Measurements from ENCODE around the gene SLC17A8. TPM values are rescaled to one million over a fixed set of nuclear protein-coding genes. Genes with fewer than 3 reads are reported as not detected.

Gene SLC17A8
- total RNA-seq, 1 donor from 2014 or later: not detected

DNA sequence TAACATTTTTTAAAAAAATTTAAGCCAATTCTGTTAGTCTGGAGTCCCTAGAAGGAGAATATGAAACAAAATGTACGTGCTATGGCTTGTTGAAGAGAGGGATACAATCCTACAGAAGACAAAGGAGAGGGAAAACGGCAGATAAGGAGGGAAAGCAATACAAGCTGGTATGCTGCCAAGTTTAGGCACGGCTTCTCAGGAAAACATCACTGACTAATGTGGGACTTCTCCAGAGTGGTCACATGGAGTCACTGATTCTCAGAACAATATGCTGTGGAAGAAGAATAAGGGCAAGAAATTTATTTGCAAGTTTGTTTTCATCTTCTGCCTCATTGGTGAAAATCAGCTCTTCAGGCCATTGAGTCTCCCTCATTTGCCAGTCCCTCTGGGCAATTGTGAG, 93.9 kb downstream of the SLC17A8 start:
- no peaks in the 10 kb centered on the region for H3K9me3 ChIP-seq
- no peak for TF ChIP-seq POLR2A (IDR thresholded peaks at IDR 0.05)
- TF ChIP-seq POLR2AphosphoS5 (IDR thresholded peaks at IDR 0.05; ENCODE audit: insufficient read depth in 1 of 2, low read depth in 1 of 2): no peak
- TF ChIP-seq, protein P1, sequence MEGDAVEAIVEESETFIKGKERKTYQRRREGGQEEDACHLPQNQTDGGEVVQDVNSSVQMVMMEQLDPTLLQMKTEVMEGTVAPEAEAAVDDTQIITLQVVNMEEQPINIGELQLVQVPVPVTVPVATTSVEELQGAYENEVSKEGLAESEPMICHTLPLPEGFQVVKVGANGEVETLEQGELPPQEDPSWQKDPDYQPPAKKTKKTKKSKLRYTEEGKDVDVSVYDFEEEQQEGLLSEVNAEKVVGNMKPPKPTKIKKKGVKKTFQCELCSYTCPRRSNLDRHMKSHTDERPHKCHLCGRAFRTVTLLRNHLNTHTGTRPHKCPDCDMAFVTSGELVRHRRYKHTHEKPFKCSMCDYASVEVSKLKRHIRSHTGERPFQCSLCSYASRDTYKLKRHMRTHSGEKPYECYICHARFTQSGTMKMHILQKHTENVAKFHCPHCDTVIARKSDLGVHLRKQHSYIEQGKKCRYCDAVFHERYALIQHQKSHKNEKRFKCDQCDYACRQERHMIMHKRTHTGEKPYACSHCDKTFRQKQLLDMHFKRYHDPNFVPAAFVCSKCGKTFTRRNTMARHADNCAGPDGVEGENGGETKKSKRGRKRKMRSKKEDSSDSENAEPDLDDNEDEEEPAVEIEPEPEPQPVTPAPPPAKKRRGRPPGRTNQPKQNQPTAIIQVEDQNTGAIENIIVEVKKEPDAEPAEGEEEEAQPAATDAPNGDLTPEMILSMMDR (IDR thresholded peaks at IDR 0.05): no peak
- H3K4me3 ChIP-seq: no peak overlapping the region
- H3K27me3 ChIP-seq: no peaks in the 10 kb centered on the region
- intact Hi-C loops (cut with DNase I): no loop called here
- no peak for DNase-seq (ENCODE audit: extremely low spot score in 2 of 2)
- H3K4me1 ChIP-seq: no peaks in the 10 kb centered on the region
- no peaks in the 10 kb centered on the region for H3K36me3 ChIP-seq
- no peak overlapping the region for H3K27ac ChIP-seq

DNA sequence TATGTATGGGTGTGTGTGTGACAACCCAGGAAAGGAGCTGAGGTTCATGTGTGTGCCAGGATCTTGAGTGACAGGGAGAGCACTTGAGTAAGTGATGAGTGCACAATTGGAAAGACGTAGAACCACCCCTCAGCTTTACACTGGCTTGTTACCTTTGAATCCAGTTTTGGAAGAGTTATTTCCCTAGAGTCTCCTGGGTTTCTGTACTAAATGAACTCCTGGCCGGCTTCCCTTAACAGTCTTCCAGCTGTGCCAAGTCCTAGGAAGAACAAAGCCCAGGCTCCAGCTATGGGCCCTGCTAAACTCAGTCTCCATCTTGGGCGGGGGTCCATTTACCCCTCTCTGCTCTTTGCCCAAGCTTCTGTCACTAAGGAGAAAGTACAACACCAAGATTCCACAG, 97.1 kb downstream of the SLC17A8 start:
- intact Hi-C loops (cut with DNase I): no loop called here
- Histone ChIP-seq H3K4me1 (no peaks in the 10 kb centered on the region), H3K27me3 (no peaks in the 10 kb centered on the region), H3K27ac (no peak overlapping the region), H3K4me3 (no peak overlapping the region), H3K36me3 (no peaks in the 10 kb centered on the region), H3K9me3 (no peaks in the 10 kb centered on the region)
- DNase-seq (ENCODE audit: extremely low spot score in 2 of 2): no peak
- TF ChIP-seq, protein P1 (IDR thresholded peaks at IDR 0.05): no peak
- no peak for TF ChIP-seq POLR2A (IDR thresholded peaks at IDR 0.05)
- no peak for TF ChIP-seq POLR2AphosphoS5 (IDR thresholded peaks at IDR 0.05; ENCODE audit: insufficient read depth in 1 of 2, low read depth in 1 of 2)

DNA sequence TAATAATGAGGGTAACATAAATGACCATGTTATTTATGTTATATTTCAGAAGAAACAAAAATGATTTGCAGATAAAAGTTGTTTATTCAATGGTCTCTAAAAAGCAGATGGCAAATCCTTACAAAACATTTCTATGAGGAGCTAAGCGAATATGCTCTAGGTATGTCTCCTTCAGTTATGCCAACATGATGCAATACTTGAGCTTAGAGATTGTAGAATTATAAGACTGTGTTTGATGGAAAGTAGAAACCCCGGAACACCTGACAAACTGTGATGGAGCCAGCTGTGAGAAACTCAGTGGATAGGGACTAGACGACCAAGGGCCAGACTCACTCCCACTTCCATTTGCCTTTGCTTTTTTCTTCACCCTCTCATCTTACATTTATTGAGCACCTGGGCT, 99.0 kb downstream of the SLC17A8 start:
- Histone ChIP-seq H3K27ac (no peak overlapping the region), H3K4me3 (no peak overlapping the region), H3K36me3 (no peaks in the 10 kb centered on the region), H3K9me3 (no peaks in the 10 kb centered on the region), H3K4me1 (no peaks in the 10 kb centered on the region), H3K27me3 (no peaks in the 10 kb centered on the region)
- DNase-seq (ENCODE audit: extremely low spot score in 2 of 2): no peak
- no peak for TF ChIP-seq POLR2AphosphoS5 (IDR thresholded peaks at IDR 0.05; ENCODE audit: insufficient read depth in 1 of 2, low read depth in 1 of 2)
- TF ChIP-seq, protein P1 (IDR thresholded peaks at IDR 0.05): no peak
- TF ChIP-seq POLR2A (IDR thresholded peaks at IDR 0.05): no peak
- intact Hi-C loops (cut with DNase I): no loop called here

DNA sequence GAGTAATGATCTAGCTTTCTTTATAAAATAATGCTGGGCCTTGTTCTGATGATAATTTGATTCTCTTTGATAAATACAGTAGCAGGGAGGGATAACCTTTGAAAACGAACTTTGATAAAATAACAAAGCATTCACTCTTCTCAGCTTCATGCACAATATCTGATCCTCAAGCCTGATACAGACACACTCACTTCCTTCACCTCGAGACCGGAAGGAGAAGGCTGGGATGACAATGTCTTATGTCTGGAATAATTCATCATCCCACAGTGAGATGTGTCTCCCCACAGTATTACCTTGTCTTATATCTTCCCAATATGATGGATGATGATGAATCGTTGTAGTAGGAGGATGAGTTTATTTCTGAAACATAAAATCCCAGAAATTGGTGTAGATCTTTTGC, 101.3 kb downstream of the SLC17A8 start:
- intact Hi-C loops (cut with DNase I): no loop called here
- no peak overlapping the region for H3K4me3 ChIP-seq
- no peaks in the 10 kb centered on the region for H3K4me1 ChIP-seq
- TF ChIP-seq, protein P1 (IDR thresholded peaks at IDR 0.05): no peak
- TF ChIP-seq POLR2A (IDR thresholded peaks at IDR 0.05): no peak
- no peak for TF ChIP-seq POLR2AphosphoS5 (IDR thresholded peaks at IDR 0.05; ENCODE audit: insufficient read depth in 1 of 2, low read depth in 1 of 2)
- no peaks in the 10 kb centered on the region for H3K36me3 ChIP-seq
- no peaks in the 10 kb centered on the region for H3K27me3 ChIP-seq
- no peaks in the 10 kb centered on the region for H3K9me3 ChIP-seq
- H3K27ac ChIP-seq: no peak overlapping the region
- DNase-seq (ENCODE audit: extremely low spot score in 2 of 2): no peak

DNA sequence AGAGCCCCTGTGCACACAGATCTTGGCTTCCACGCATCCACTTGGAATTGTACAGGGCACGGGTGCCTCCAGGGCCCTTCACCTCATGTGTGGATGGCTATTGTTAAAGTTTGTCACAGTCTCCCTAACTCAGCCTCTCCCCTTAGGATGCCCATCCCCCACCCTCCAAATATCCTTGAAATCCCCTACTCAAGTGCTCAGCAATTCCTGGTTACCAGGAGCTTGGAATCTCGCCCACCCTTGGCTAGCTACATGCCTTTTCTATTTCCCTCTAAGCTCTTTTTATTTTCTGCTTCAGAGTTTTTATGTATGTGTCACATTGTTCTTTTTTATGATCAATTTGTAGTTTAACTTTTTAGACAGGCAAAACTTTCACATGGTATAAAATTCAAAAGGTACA, 103.8 kb downstream of the SLC17A8 start:
- H3K36me3 ChIP-seq: no peaks in the 10 kb centered on the region
- TF ChIP-seq, protein P1 (IDR thresholded peaks at IDR 0.05): no peak
- no peak for TF ChIP-seq POLR2A (IDR thresholded peaks at IDR 0.05)
- TF ChIP-seq POLR2AphosphoS5 (IDR thresholded peaks at IDR 0.05; ENCODE audit: insufficient read depth in 1 of 2, low read depth in 1 of 2): no peak
- no peaks in the 10 kb centered on the region for H3K4me1 ChIP-seq
- no peak overlapping the region for H3K27ac ChIP-seq
- no peaks in the 10 kb centered on the region for H3K27me3 ChIP-seq
- intact Hi-C loops (cut with DNase I): no loop called here
- H3K9me3 ChIP-seq: no peaks in the 10 kb centered on the region
- H3K4me3 ChIP-seq: no peak overlapping the region
- DNase-seq (ENCODE audit: extremely low spot score in 2 of 2): no peak
